Measurements from ENCODE around the gene AIF1.

- TF ChIP-seq POLR2A (IDR thresholded peaks at IDR 0.05): no peak
- TF ChIP-seq CTCF (IDR thresholded peaks at IDR 0.05): peak; percentile 93 to 99 (median 96)
Measured at GRCh38 chr6:31580807-31581433, 34.1 kb upstream of the AIF1 start.
